Effector memory CD4-positive, alpha-beta T cell (primary cell): ENCODE data around the gene METTL24.
"Not testable (repeated sequence)": the region's sequence is repeated elsewhere in the genome, so short reads cannot be mapped to it uniquely, and the experiment has no call there.

Experiments
- DNase-seq, 3 donors: peaks; one replicate each; pipeline ENCODE4 v3.0.0-alpha.2; 2020
- H3K27ac ChIP-seq: 2 replicates; pipeline ENCODE4 v1.7.0; 2013; ENCODE audit warnings: mild to moderate bottlenecking, low read length, moderate library complexity; ENCODE audit not compliant: insufficient read depth, poor library complexity, severe bottlenecking
- H3K27me3 ChIP-seq: replicated peaks from 2 replicates; pipeline ENCODE4 v1.7.0; 2013; ENCODE audit warnings: mild to moderate bottlenecking, low read length; ENCODE audit not compliant: insufficient read depth, control insufficient read depth, poor library complexity, severe bottlenecking
- H3K36me3 ChIP-seq: 2 replicates; pipeline ENCODE4 v1.7.0; 2013; ENCODE audit warnings: mild to moderate bottlenecking, low read length, moderate library complexity; ENCODE audit not compliant: control insufficient read depth, insufficient read depth
- H3K4me1 ChIP-seq: 2 replicates; pipeline ENCODE4 v1.7.0; 2013; ENCODE audit warnings: low read length, mild to moderate bottlenecking; ENCODE audit not compliant: control insufficient read depth, insufficient read depth, poor library complexity, severe bottlenecking
- H3K4me3 ChIP-seq: 2 replicates; pipeline ENCODE4 v1.7.0; 2013; ENCODE audit warnings: low read length, low read depth, mild to moderate bottlenecking; ENCODE audit not compliant: insufficient read depth, poor library complexity, severe bottlenecking
- H3K9me3 ChIP-seq: 2 replicates; pipeline ENCODE4 v1.7.0; 2013; ENCODE audit warnings: mild to moderate bottlenecking, low read length, moderate library complexity; ENCODE audit not compliant: control insufficient read depth

The METTL24 gene

DNA sequence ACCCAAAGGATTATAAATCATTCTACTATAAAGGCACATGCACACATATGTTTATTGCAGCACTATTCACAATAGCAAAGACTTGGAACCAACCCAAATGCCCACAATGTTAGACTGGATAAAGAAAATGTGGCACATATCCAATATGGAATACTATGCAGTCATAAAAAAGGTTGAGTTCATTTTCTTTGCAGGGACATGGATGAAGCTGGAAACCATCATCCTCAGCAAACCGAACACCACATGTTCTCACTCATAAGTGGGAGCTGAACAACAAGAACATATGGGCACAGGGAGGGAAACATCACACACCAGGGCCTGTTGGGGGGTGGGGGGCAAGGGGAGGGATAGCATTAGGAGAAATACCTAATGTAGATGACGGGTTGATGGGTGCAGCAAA lies 52.3 kb downstream of the METTL24 start:
- H3K4me1 ChIP-seq, H3K27me3 ChIP-seq, H3K9me3 ChIP-seq, H3K27ac ChIP-seq, H3K4me3 ChIP-seq, DNase-seq, H3K36me3 ChIP-seq: not testable (repeated sequence)

- not testable (repeated sequence) for H3K9me3 ChIP-seq, H3K36me3 ChIP-seq, H3K4me1 ChIP-seq, H3K4me3 ChIP-seq, H3K27me3 ChIP-seq, H3K27ac ChIP-seq, DNase-seq
Observed at GRCh38 chr6:110303692-110304091, 54.5 kb downstream of the METTL24 start.

DNA sequence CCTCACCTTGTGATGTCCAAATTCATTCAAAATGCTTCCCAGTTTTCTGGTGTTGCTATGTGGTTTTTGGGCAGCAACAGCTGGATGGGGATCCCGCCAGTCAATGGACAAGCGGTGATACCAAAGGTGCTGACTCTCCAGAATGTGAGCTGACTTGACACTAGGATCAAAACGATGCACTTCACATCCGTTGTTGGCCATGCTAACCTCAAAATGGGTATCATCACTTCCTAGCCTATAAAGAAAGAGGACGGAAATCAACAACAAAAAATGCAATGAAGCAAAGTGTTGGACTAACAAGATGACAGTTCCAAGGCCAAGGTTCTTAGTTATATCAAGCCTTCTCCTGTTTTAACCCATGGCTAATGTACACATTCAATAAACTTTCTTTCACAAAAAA lies 59.2 kb downstream of the METTL24 start:
- H3K4me3 ChIP-seq, result no peak overlapping the region
- H3K27ac ChIP-seq, result no peak overlapping the region
- H3K27me3 ChIP-seq, result no peaks in the 10 kb centered on the region
- DNase-seq, result no peak
- no peaks in the 10 kb centered on the region for H3K36me3 ChIP-seq
- no peaks in the 10 kb centered on the region for H3K9me3 ChIP-seq
- H3K4me1 ChIP-seq, result no peaks in the 10 kb centered on the region

- Histone ChIP-seq H3K27ac (no peak overlapping the region), H3K9me3 (no peaks in the 10 kb centered on the region), H3K27me3 (no peaks in the 10 kb centered on the region), H3K4me3 (no peak overlapping the region), H3K36me3 (no peaks in the 10 kb centered on the region), H3K4me1 (no peaks in the 10 kb centered on the region)
- no peak for DNase-seq
Observed at GRCh38 chr6:110298411-110298810, 59.7 kb downstream of the METTL24 start.

GRCh38 chr6:110296241-110297025 lies 61.7 kb downstream of the METTL24 start:
- no peaks in the 10 kb centered on the region for H3K27me3 ChIP-seq
- H3K36me3 ChIP-seq, result no peaks in the 10 kb centered on the region
- H3K9me3 ChIP-seq, result no peaks in the 10 kb centered on the region
- no peak overlapping the region for H3K4me3 ChIP-seq
- DNase-seq, result no peak
- H3K27ac ChIP-seq, result no peak overlapping the region
- H3K4me1 ChIP-seq, result no peaks in the 10 kb centered on the region

DNA sequence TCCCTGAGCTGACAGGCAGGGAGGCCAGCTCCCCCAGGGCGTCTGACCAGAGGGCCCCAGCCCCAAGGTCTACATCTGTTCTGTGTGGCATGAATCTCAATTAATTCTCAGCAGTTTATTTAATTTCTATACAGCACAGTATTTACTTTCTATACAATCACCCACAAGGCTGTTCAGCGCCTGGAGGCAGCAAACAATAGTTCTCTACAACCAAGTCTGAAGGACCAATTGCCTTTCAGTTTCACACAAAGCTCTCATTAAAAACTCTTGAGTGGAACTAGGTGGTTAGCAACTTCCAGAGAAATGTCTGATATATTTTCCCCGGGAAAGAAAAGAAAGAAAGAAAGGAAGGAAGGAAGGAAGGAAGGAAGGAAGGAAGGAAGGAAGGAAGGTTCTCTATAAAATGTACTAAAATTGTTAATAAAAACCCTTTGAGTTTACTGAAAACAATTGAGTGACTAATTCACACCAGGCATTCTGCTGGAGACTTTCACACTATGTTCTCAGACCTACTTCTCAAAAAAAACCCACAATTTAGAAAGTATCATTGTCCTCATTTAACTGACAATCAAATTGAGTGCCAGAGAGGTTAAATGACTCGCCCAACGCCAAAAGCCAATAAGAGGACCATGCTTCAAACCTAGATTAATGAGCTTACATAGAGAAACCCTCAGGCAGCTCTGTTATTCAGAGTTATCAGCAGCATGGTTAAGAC lies 62.5 kb downstream of the METTL24 start:
- H3K27ac ChIP-seq, result no peak overlapping the region
- DNase-seq, result no peak
- no peak overlapping the region for H3K4me3 ChIP-seq
- H3K4me1 ChIP-seq, result no peaks in the 10 kb centered on the region
- no peaks in the 10 kb centered on the region for H3K9me3 ChIP-seq
- no peaks in the 10 kb centered on the region for H3K36me3 ChIP-seq
- no peaks in the 10 kb centered on the region for H3K27me3 ChIP-seq

GRCh38 chr6:110287462-110288341 lies 70.4 kb downstream of the METTL24 start:
- Histone ChIP-seq H3K9me3 (no peaks in the 10 kb centered on the region), H3K27me3 (no peaks in the 10 kb centered on the region), H3K36me3 (no peaks in the 10 kb centered on the region), H3K4me3 (no peak overlapping the region), H3K4me1 (no peaks in the 10 kb centered on the region), H3K27ac (no peak overlapping the region)
- DNase-seq, result no peak

- DNase-seq, result no peak
- no peak overlapping the region for H3K27ac ChIP-seq
- no peaks in the 10 kb centered on the region for H3K9me3 ChIP-seq
- no peaks in the 10 kb centered on the region for H3K4me1 ChIP-seq
- H3K4me3 ChIP-seq, result no peak overlapping the region
- H3K36me3 ChIP-seq, result no peaks in the 10 kb centered on the region
- no peaks in the 10 kb centered on the region for H3K27me3 ChIP-seq
Observed at GRCh38 chr6:110285306-110286060, 72.7 kb downstream of the METTL24 start.

DNA sequence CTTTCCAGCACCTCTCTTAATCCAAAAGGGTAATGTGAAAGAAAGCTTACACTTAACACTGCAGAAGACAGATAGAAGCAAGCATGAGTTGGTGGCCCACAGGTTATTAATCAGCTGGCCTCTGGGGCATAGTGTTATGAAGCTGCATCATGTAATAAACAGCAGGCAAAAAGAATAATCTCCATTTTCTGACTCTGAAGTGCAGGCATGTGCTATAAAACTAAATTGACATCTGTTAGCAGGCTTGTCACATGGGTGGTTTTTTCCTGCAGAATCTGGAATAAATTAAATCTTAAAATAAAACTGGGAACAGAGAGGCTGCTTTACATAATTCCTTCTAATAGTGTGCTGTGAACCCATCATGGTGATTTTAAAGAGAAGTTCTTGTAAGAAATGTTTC lies 73.3 kb downstream of the METTL24 start:
- Histone ChIP-seq H3K27ac (no peak overlapping the region), H3K4me3 (no peak overlapping the region), H3K36me3 (no peaks in the 10 kb centered on the region), H3K9me3 (no peaks in the 10 kb centered on the region), H3K27me3 (no peaks in the 10 kb centered on the region), H3K4me1 (no peaks in the 10 kb centered on the region)
- no peak for DNase-seq
